DMS79 (cell line): ENCODE data around the gene ZBTB39.
"Not testable (repeated sequence)": the region's sequence is repeated elsewhere in the genome, so short reads cannot be mapped to it uniquely, and the experiment has no call there.

Source experiments
- DNase-seq: peaks from one replicate; lab custom pipeline; 2025; lab: John Stamatoyannopoulos, UW

ZBTB39 gene

DNA sequence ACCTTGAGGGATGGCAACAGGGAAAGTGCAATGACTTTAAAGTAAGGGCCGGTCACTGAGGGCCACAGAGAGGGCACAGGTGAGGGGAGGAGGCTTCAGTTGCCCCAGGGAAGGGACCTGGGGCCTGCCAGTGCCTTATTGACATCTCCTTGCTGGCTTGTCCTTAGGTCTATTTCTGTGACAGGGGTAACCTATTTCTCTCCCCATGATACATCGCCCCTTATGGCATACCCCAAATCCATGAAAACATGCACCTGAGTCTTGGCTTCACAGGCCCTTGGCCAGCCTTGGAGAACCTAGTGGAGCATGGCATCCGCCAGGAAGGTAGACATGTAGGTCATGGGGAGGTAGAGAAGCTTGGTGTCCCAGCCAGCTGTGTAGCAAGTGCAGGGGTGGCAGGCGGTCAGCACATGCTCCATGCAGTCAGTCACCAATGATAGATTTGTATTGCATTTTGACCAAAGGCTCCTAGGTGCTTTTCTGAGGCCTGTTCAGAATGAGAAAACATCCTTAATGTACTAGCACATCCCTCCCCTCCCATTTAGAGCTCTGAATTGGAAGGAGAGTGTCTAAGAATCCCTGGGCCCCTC lies 25.3 kb downstream of the ZBTB39 start:
- DNase-seq: no peak

DNA sequence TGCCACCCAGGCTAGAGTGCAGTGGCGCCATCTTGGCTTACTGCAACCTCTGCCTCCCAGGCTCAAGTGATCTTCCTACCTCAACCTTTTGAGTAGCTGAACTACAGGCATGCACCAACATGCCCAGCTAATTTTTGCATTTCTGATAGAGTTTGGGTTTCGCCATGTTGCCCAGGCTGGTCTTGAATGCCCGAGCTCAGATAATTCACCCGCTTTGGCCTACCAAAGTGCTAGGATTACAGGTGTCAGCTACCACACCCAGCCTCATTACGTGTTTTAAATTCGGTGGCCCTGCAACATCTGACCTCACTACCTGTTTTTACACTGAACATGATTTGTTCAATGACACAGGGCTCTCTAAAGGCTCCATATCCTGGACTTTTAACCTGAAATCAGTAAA lies 26.1 kb downstream of the ZBTB39 start:
- no peak for DNase-seq

DNA sequence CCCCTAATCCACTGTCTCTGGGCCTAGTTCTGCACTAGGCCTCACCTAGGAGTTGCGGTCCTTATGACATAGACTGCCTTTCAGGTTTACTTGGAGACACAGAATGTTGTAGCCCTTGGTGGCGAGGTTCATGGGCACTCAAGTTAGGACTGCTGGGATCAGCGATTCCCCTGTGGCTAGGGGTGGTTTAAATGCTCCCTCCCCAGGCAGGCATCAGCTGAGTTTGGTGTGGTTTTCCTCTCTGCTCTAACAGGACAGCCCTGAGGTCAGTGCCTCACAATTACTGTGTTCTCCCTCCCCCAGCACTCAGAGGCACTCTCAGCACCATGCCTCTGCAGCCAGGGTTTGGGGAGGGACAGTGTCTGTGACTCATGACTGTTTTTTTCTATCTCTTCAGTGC lies 26.7 kb downstream of the ZBTB39 start:
- DNase-seq: no peak

DNA sequence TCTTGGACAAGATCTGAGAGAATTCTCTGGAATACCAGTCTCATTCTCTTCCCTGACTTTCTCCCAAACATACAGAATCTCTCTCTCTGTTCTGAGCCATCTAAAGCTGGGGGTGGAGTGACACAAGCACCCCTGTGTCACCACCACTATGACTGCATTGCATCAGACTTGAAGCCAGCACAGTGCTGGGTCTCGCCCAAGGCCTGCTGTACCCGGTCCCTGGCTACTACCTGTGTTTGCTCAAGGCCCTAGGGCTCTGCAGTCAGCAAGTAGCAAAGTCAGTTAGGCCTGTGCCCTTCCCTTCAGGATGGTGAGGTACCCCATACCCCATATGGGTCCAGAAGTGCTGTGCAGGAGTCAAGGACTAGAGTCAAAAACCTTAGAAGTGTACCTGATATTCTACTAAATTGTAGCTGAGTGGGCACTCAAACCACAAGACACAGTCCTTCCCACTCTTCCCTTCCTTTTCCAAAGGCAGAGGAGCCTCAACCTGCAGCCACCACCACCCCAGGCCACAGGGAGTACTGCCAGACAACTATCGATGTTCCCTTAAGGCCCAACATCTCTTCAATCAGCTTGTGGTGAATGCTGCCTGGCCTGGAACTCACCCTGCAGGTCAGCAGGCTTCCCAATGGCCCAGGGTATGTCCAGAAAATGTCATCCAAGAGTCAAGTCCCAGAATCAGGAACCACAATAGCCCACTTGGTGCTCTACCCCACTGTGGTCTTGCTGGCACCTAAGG lies 27.8 kb downstream of the ZBTB39 start:
- DNase-seq: no peak

DNA sequence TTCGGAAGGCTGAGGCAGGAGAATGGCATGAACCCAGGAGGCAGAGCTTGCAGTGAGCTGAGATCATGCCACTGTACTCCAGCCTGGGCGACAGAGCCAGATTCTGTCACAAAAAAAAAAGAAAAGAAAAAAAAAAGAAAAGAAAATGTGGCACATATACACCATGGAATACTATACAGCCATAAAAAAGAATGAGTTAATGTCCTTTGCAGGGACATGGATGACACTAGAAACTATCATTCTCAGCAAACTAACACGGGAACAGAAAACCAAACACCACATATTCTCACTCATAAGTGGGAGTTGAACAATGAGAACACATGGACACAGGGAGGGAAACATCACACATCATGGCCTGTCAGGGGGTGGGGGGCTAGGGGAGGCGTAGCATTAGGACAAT lies 29.0 kb downstream of the ZBTB39 start:
- not testable (repeated sequence) for DNase-seq

DNA sequence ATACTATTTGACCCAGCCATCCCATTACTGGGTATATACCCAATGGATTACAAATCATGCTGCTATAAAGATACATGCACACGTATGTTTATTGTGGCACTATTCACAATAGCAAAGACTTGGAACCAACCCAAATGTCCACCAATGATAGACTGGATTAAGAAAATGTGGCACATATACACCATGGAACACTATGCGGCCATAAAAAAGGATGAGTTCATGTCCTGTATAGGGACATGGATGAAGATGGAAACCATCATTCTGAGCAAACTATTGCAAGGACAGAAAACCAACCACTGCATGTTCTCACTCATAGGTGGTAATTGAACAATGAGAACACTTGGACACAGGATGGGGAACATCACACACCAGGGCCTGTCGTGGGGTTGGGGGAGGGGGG lies 32.1 kb downstream of the ZBTB39 start:
- DNase-seq: not testable (repeated sequence)

DNA sequence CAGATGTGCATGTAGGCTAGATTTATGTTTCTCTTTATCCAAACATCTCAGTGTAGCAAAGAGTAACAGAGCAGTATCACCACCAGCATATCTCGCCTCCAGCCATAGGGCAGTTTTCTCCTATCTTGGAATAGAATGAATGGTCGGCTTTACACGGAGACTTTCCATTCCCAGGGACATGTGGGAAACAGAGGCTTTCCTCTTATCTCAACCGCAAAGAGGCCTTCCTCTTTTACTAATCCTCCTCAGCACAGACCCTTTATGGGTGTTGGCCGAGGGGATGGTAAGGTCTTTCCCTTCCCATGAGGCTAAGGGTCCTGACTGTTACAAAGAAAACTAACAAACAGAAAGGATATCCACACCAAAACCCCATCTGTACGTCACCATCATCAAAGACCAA lies 37.4 kb downstream of the ZBTB39 start:
- not testable (repeated sequence) for DNase-seq

DNA sequence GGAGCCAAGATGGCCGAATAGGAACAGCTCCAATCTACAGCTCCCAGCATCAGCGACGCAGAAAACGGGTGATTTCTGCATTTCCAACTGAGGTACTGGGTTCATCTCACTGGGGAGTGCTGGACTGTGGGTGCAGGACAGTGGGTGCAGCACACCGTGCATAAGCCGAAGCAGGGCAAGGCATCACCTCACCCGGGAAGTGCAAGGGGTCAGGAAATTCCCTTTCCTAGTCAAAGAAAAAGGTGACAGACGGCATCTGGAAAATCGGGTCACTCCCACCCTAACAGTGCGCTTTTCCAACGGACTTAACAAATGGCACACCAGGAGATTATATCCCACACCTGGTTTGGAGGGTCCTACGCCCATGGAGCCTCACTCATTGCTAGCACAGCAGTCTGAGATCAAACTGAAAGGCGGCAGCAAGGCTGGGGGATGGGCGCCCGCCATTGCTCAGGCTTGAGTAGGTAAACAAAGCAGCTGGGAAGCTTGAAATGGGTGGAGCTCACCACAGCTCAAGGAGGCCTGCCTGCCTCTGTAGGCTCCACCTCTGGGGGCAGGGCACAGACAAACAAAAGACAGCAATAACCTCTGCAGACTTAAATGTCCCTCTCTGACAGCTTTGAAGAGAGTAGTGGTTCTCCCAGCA lies 40.2 kb downstream of the ZBTB39 start:
- DNase-seq: not testable (repeated sequence)

DNA sequence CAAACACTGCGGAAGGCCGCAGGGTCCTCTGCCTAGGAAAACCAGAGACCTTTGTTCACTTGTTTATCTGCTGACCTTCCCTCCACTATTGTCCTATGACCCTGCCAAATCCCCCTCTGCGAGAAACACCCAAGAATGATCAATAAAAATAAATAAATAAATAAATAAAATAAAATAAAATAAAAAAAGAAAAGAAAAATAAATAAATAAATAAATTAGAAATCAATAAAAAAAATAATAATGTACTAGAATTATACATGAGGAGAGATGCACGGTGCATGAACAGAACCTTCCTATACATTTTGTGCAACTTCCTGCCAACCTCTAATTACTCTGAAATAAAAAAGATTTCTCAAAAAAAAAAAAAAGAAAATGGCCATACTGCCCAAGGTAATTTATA lies 41.2 kb downstream of the ZBTB39 start:
- not testable (repeated sequence) for DNase-seq

DNA sequence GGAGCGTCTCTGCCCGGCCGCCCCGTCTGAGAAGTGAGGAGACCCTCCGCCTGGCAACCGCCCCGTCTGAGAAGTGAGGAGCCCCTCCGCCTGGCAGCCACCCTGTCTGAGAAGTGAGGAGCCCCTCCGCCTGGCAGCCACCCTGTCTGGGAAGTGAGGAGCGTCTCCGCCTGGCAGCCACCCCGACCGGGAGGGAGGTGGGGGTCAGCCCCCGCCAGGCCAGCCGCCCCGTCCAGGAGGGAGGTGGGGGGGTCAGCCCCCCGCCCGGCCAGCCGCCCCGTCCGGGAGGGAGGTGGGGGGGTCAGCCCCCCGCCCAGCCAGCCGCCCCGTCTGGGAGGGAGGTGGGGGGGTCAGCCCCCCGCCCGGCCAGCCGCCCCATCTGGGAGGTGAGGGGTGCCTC lies 42.8 kb downstream of the ZBTB39 start:
- DNase-seq: not testable (repeated sequence)

DNA sequence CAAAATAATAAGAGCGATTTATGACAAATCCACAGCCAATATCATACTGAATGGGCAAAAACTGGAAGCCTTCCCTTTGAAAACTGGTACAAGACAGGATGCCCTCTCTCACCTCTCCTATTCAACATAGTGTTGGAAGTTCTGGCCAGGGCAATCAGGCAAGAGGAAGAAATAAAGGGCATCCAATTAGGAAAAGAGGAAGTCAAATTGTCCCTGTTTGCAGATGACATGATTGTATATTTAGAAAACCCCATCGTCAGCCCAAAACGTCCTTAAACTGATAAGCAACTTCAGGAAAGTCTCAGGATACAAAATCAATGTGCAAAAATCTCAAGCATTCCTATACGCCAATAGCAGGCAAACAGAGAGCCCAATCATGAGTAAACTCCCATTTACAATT lies 44.1 kb downstream of the ZBTB39 start:
- DNase-seq: not testable (repeated sequence)

DNA sequence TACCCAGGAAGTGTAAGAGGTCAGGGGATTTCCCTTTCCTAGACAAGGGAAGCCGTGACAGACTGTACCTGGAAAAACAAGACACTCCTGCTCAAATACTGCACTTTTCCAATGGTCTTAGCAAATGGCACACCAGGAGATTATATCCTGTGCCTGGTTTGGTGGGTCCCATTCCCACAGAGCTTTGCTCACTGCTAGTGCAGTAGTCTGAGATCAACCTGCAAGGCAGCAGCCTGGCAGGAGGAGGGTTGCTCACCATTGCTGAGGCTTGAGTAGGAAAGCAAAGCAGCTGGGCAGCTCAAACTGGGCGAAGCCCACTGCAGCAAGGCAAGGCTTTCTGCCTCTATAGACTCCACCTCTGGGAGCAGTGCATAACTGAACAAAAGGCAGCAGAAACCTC lies 47.9 kb downstream of the ZBTB39 start:
- DNase-seq: no peak

DNA sequence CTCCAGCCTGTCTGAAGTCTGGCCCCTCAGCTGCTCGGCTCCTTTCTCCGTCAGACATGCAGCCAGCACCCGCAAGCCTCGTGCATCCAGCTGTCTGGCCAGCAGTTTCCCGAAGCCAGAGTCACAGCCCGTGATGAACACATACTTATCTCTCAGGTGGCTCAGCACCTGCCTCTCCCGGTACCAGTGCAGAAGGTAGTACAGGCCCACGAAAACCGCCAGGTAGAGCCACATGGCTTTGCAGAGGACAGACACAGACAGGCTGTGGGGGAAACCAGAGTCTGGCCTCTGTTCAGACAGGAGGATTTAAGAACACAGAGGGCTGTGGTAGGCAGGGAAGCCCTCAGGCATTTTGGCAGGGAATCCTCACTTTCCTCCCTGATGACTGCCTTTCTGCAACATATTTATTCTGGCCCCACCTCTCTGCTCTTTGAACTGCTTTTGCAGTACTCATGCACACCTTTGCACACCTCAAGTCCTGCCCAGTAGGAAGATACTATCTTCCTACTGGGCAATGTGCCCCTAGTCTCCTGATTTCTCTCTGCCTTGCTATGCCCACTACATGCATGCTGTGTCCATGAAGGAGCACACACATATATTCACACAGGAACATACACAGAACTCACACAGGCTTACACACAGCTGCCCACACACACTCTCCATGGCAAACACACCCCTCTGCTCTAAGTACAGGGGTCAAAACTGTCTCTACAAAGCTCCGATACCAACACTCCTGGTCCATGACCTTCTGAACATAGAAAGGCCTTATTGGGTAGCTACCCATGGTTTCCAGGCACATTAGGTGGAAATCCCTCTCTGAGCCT lies 48.9 kb downstream of the ZBTB39 start, which contains the start of gene RDH16:
RDH16 (minus strand) TSS at position 380 of the 824 bp plus-strand sequence; CDS start at position 234, 146 bp downstream.
- DNase-seq: peak; percentile 20

DNA sequence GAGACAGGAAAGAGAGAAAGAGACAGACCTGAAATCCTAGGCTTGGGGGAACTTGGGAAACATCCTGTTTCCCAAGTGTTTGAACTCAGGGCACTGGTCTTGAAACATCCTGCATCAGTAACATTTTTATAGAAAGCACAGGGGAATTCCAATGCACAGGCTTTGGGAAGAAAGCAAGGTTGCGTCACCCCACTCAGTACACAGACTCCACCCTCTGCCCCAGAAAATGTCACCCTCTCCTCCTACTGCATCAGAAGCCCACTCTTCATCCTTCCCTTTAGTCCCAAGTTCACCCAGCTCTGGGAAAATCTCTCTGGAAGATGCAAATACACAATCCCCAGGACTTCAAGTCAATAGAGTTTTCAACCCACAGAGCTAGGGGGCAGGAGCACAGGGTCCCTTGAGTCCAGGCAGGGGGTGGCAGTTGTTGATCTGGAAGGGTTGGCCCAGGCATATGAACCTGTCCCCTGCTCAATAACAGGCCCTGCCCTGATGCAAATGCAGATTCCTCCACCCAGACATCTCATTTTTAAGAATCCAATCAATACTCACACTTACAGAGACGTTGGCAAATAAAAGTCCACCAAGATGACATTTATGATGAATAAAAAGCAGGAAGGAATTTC lies 50.6 kb downstream of the ZBTB39 start:
- DNase-seq: no peak

DNA sequence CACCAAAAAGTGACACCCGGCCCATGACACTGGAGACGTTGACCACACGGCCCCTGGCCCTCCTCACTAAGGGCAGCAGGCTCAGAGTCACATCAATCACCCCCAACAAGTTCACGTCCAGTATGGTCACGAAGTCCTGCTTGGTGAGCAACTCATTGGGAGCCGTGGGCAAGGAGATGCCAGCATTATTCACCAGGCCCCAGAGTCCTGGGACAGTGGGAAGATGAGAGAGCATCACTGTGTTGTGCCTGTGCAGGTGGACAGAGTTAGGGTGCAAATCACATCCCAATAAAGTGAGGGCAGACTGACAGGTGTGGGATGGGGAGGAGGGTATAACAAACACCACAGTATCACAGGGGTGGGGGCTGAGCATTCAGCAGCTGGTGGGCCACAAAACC lies 51.4 kb downstream of the ZBTB39 start:
- DNase-seq: no peak

DNA sequence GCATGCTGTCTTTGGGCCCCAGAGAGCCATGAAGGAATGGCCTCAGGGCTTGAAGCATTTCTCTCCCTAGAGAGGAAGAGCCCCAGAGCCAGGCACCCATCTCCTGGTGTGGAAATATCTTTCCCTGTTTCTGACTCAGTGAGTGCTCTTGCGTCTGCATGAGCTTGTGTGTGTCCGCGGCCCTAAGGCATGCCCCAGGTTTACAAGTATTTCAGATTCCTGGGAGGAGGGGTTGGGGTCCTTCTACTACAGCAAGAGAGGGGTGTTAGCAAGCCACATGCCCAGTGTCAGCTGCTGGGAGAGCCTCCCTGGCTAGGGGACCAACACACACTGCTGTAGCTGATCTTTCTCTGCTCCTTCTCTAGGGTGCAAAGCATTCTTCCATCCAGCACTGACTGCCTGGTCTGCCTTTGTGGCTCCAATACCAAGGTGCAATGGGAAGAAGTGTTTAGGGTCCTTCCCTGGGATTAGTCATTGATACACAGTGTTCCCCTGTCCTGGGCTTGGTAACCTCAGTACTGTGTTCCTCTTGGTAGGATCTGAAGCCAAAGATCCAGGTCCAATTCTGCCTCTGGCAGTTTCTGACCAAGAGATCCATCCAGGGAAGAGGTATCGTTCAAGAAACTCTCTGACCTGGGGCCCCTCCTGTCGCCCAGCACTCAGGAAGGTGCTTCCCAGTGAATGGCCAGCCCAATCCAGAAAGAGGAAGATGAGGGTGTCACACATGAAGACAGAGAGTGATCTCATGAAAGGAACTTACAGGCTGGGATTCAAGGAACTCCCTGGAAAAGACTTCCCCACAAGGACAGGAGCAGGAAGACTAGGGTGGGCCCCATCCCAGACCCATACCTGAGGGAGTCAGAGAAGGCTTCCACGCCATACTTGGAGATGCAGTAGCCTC lies 52.0 kb downstream of the ZBTB39 start:
- no peak for DNase-seq

DNA sequence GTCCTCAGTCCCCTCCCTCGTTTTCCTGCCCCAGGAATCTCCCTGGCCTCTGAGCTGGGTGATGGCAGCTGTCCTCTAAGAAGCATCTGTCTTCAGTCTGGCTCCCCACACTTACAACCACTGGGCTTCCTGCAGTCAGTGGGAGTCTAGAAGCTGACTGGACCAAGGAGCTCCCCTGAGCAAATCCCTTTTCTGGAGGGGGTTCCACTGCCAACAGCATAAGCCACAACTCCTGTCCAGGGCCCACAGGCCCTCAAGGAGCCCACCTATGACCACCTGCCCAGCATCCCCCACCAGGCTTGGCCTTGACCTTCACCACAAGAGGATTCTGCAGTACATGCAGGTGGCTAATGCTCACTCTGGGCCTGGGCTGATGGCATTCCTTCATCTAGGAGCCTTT lies 53.0 kb downstream of the ZBTB39 start:
- DNase-seq: no peak

DNA sequence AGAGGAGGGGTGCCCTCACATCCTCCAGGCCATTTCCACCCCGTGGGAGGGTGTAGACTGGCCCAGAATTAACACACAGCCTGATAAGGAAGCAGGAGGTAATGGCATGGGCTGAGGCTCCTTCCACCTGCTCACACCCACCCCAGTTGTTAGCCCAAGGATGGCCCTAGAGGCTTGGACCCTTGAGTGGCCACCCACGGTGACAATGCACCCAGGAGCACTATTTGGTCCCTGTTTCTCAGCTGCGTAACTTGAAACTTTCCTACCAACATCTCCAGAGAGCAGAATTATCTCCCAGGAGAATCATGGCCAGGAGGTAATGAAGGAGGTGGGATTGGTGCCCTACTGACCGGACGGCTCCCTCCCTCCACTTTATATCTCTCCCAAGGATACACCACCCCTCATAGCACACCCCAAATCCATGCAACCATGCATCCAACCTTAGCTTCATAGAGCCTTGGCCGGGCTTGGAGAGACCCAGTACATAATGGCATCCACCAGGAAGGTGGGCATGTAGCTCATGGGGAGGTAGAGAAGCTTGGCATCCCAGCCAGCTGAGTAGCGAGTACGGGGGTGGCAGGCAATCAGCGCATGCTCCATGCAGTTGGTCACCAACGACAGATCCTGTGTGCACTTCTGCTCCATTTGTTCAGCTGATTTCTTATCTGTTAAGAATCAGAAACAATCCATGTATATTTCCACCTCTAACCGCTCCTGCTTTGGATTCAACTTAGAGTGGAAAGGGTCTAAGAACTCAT lies 54.6 kb downstream of the ZBTB39 start:
- DNase-seq: no peak

DNA sequence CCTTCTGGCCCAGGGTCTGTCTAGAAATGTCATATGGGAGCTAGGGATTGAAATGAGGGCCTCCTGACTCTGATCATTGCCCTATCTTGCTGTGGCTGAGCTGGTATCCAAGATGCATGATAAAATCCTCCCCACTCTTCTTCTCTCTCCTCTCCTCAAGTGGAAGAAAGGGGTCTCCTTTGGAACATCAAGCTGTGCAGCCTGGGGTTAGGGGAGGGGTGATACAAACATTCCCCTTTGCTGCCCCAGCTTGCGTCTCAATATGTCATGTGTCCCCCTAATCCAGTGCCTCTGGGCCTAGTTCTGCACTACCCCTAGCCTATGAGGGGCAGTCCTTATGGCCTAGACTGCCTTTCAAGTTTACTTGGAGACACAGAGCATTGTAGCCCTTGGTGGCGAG lies 57.5 kb downstream of the ZBTB39 start:
- no peak for DNase-seq
